ENCODE data around the gene STXBP5.

STXBP5 gene

DNA sequence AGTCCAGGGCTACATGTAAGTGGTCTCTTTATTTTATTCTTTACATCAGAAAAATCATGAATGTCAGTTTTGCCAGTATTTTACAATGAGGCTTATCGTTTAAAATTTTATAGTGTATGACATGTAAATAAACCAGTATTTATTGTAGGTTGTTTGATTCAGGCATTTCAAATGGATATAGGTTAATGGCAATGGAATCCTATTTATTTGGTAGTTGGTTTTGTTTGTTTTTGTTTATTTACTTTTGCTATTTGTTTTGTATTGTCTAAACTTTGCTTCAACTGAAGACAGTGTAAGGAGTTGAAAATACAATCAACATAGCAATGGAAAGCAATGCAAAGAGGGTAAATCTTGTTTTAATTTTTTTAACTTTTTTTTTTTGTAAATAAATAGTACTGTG is 185.2 kb downstream of the STXBP5 start:
- no peak for DNase-seq

GRCh38 chr6:147390909-147391536 is 186.8 kb downstream of the STXBP5 start:
- DNase-seq, result no peak

- DNase-seq, result no peak
Observed at GRCh38 chr6:147392917-147393625, 188.9 kb downstream of the STXBP5 start.

DNA sequence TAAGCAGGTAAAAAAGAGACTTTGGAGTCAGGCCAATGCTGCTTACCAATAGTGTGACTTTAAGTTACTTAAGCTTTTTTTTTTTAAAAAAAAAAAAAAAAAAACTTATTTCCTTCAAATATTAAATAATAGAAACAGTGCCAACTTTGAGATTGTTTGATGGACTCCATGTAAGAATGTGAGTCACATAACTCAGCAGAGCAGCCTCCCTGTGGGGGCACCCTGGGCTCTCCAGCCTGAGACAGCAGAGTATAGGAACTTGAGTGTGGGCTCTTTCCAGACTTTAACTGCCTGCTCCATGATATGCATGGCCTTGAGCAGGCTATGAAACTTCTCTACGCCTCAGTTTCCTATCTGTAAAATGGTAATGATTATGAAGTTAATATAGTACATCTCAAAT is 190.9 kb downstream of the STXBP5 start:
- no peak for DNase-seq

DNA sequence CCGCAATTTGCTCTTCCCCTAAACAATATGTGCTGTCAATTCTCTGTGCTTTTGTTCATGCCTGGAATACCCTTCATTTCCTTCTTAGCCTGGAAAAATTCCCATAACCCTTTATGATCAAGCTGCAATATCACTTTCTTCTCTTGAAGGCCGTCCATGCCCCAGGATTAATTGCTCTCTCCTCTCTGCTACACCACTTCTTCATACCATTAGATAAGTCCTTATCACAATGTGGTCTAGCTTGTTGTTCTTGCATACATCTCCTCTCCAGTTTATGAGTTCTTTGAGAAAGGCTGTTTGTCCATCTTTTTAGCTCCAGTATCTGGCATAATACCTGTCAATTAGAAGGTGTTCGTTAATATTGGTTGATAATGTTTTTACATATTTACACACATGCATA is 193.1 kb downstream of the STXBP5 start:
- DNase-seq, result no peak

DNA sequence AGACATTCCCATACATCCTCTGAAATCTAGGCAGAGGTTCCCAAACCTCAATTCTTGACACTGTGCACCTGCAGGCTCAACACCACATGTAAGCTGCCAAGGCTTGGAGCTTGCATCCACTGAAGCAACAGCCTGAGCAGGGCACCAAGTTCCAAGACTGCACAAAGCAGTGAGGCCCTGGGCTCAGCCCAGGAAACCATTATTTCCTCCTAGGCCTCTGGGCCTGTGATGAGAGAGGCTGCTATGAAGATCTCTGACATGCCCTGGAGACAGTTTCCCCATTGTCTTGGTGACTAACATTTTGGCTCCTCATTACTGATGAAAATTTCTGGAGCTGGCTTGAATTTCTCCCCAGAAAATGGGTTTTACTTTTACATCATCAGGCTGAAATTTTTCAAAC is 196.8 kb downstream of the STXBP5 start:
- DNase-seq, result no peak

DNA sequence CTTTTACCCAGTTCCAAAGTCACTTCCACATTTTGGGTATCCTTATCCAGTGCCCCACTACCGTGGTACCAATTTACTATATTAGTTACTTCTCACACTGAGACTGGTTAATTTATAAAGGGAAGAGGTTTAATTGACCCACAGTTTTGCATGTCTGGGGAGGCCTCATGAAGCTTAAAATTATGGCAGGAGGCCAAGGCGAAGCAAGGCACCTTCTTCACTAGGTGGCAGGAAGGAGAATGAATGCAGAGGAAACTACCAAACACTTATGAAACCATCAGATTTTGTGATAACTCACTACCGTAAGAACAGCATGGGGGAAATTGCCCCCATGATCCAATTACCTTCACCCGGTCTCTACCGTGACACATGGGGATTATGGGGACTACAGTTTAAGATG is 197.6 kb downstream of the STXBP5 start:
- no peak for DNase-seq

DNA sequence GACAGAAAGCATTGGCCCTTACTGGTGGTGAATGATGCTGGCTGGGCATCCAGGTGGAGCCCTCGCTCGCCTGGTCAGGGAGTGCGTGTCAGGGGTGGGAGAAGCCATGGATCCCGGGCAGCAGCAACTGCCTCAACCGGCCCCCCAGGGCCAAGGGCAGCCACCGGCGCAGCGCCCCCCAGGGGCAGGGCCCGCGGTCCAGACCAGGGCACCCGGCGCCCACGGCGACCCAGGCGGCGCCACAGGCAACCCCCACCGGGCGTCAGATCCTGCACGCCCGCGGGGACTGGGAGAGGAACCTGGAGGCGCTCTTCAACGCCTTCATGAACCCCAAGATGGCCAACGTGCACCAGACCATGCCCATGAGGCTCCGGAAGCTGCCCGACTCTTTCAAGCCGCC is 202.6 kb downstream of the STXBP5 start:
- no peak for DNase-seq

GRCh38 chr6:147407571-147407970 is 203.4 kb downstream of the STXBP5 start:
- DNase-seq, result no peak

GRCh38 chr6:147416622-147417021 is 212.4 kb downstream of the STXBP5 start:
- DNase-seq, result no peak

DNA sequence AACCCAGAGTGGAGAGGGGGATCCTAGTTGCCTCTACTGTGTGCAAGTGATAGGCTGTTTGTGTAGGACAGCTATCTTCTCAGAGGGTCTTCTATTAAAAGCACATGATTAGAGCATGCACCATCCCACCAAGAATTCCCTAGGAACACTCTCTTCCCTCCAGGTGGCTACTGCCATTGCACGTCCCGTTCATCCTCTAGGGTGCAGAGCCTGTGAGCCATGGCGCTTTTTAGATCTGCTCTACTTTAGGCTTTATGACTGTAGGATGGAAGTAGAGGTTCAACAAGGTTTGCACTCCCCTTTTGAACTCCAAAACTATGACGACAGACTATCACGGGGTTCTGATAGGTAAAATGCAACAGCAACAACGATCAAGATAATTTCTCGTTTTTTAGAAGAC is 213.7 kb downstream of the STXBP5 start:
- no peak for DNase-seq

GRCh38 chr6:147418523-147418922 is 214.3 kb downstream of the STXBP5 start:
- DNase-seq, result no peak

DNA sequence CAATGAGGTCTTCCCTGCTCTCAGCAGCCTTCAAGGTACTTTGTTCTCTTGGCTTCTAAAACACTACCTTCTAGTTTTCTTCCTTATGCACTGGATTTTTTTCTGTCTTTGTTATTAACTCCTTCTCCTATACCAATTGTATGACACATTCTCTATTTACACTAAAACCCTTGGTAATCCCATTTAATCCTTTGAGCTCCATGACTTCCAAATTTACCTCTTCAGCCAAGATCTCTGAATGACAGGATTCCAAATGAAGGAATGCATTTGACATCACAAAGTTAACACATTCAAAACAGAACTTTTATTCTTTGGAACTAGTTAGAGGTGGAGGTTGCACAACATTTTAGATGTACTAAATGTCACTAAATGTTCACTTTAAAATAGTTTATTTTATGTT is 217.7 kb downstream of the STXBP5 start:
- no peak for DNase-seq

GRCh38 chr6:147423111-147423510 is 218.9 kb downstream of the STXBP5 start:
- no peak for DNase-seq

- DNase-seq, result no peak
Observed at GRCh38 chr6:147429794-147430193, 225.6 kb downstream of the STXBP5 start.

- no peak for DNase-seq
Observed at GRCh38 chr6:147430811-147431210, 226.6 kb downstream of the STXBP5 start.

DNA sequence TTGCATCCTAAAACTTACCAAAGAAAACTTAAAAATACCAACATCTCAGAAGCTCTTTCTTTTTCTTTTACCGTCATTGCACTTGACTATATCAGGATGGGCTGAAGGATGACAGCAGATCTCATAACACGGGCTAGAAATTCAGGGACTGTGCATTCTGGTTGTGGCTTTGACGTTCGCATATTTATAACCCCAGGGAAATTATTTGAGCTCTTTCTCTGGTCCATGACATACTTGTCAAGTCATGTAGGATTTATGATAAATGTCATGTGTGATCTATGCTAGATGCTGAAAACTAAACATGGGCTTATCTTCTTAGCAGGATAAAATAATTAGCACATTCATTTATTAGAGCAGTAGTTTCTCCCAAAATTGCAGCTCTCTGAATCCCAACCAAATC is 229.9 kb downstream of the STXBP5 start:
- no peak for DNase-seq

DNA sequence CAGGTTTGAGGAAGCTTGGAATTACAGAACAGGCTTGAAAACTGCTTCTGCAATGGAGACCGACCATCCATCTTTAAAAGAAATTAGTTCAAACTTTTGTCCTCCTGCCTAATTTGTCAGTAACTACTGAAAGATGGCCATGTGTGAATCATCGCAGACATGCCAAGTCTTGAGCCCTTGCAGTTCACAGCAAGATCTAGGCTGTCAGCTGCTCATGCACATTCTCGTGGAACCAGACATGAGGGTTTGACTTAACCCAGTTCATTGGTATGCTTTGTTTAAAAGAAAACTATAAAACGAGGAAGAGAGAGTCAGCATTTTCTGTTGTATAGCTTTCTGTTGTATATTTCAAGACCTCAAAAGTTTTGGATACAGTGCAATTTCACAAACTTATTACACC is 230.3 kb downstream of the STXBP5 start:
- DNase-seq, result no peak

DNA sequence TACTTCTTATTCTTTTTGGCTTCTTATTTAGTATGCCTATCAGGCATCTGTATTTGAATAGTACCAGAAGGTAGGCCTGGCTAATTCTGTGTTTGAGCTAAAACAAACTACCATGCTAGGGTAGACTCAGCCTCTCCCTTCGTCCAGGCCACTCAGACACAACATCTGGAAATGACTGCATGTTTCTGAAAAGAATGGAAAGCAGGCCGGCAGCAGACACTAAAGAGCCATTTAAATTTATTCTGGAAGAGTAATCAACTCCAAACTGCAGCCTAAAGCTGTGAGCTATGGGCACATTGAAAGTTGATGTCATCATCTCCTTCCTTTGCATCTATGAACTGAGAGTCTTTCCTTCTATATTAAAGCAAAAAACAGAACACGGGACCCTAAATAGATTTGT is 233.4 kb downstream of the STXBP5 start:
- DNase-seq, result no peak

DNA sequence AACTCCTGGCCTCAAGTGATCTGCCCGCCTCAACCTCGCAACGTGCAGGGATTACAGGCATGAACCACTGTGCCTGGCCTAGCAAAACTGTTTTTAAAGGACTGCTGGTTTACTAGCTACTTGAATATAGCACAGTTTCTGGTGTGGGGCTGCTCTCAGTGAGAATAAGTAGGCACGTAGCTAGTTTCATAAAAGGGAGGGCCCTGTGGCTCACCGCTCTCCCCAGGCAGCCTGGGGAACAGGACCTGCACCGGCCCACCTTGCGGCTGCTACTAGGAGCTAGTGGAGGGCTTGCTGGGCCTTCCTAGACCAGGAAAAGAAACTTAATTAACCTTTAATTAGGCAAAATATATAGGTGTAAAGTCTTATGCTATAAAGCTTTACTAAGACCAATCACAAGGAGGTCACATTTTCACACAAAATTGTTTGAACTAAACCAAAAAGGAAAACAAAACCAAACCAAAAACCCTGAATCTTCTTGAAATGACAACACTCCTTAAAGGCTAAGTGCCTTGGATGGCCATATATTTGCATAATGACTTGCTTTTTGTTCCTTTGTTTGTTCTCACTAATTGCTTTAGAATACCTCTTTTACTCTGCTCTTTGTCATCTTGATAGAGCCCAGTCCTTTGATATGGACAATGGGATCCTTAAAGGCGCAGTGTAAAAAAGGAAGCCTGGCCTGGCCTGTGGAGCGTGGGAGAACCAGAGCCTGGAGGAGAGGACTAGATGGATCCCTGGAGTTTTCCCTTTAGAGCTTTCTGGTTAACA is 234.7 kb downstream of the STXBP5 start:
- no peak for DNase-seq

All from NCI-H774 (cell line).